ENCODE measurements around the gene SLC35E1. TPM values are rescaled to one million over a fixed set of nuclear protein-coding genes. Genes with fewer than 3 reads are reported as not detected.

The SLC35E1 gene
- total RNA-seq, 1 experiment from 2014 or later = 35.8 TPM

- Histone ChIP-seq H3K9me3 (ENCODE audit: control insufficient read depth, low read depth, low read length) (no peaks in the 10 kb centered on the region), H3K23ac (ENCODE audit: insufficient read length, low read depth, low read length) (no peak overlapping the region), H2BK5ac (ENCODE audit: insufficient read length, low read length) (no peak overlapping the region), H3K18ac (ENCODE audit: insufficient read length, low read depth, low read length) (no peak overlapping the region), H3K4ac (ENCODE audit: low read depth, low read length) (no peak overlapping the region), H2AFZ (ENCODE audit: low read length) (no peak overlapping the region), H4K8ac (replicated peaks; ENCODE audit: insufficient read length, low read depth, low read length) (no peak overlapping the region), H2AK5ac (ENCODE audit: insufficient read length, low read length) (no peak overlapping the region), H3K27me3 (ENCODE audit: insufficient read depth, low read length) (no peaks in the 10 kb centered on the region), H2BK20ac (ENCODE audit: low read depth, low read length, poor library complexity, severe bottlenecking) (no peak overlapping the region), H3T11ph (ENCODE audit: low read length) (no peak overlapping the region), H3K79me1 (ENCODE audit: insufficient read depth, low read depth, low read length, poor library complexity, severe bottlenecking) (no peaks in the 10 kb centered on the region), H3K4me2 (ENCODE audit: insufficient read depth, insufficient read length, low read length) (no peak overlapping the region), H3K56ac (ENCODE audit: insufficient read length, low read depth, low read length) (no peak overlapping the region), H2BK15ac (ENCODE audit: low read depth, low read length) (no peak overlapping the region), H3K27ac (ENCODE audit: insufficient read length, low read depth, low read length) (no peak overlapping the region), H3K4me1 (ENCODE audit: insufficient read depth, low read length) (no peaks in the 10 kb centered on the region), H3K9ac (ENCODE audit: extremely low read depth, insufficient read length, low read length) (no peak overlapping the region), H2BK120ac (ENCODE audit: low read depth, low read length, poor library complexity, severe bottlenecking) (no peak overlapping the region), H3K23me2 (ENCODE audit: insufficient read length, low read depth, low read length, poor library complexity, severe bottlenecking) (no peaks in the 10 kb centered on the region), H4K5ac (ENCODE audit: insufficient read length, low read depth, low read length) (no peak overlapping the region), H3K14ac (ENCODE audit: insufficient read depth, low read length) (no peak overlapping the region), H3K79me2 (ENCODE audit: insufficient read depth, low read length) (no peaks in the 10 kb centered on the region), H2BK12ac (ENCODE audit: insufficient read length, low read depth, low read length) (no peak overlapping the region), H4K91ac (ENCODE audit: insufficient read length, low read depth, low read length) (no peak overlapping the region), H4K20me1 (ENCODE audit: control insufficient read depth, insufficient read depth, insufficient read length) (peaks cover 3% of the 10 kb centered on the region)
- WGBS (ENCODE audit: extremely low coverage, insufficient read length, low lambda C conversion rate) = no CpG with 5 or more reads among the region's 14 CpGs
- Mint-ChIP-seq H3K4me1 (no peaks in the 10 kb centered on the region), H3K9me3 (no peaks in the 10 kb centered on the region), H3K27me3 (ENCODE audit: low read depth) (no peaks in the 10 kb centered on the region), H3K36me3 (ENCODE audit: insufficient read depth in 1 of 3, low read depth in 3 of 3) (peaks cover 32 to 63% (median 55%) of the 10 kb centered on the region in 3 experiments; a peak in 6 of 7 replicates), H3K4me3 (no peak overlapping the region), H3K27ac (peak overlapping the region in 1 of 3 experiments; percentile 36; a peak in 2 of 7 replicates)
- TF ChIP-seq, protein P1, sequence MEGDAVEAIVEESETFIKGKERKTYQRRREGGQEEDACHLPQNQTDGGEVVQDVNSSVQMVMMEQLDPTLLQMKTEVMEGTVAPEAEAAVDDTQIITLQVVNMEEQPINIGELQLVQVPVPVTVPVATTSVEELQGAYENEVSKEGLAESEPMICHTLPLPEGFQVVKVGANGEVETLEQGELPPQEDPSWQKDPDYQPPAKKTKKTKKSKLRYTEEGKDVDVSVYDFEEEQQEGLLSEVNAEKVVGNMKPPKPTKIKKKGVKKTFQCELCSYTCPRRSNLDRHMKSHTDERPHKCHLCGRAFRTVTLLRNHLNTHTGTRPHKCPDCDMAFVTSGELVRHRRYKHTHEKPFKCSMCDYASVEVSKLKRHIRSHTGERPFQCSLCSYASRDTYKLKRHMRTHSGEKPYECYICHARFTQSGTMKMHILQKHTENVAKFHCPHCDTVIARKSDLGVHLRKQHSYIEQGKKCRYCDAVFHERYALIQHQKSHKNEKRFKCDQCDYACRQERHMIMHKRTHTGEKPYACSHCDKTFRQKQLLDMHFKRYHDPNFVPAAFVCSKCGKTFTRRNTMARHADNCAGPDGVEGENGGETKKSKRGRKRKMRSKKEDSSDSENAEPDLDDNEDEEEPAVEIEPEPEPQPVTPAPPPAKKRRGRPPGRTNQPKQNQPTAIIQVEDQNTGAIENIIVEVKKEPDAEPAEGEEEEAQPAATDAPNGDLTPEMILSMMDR (conservative IDR thresholded peaks at IDR 0.05) = no peak
- no peak for DNase-seq
These were observed 55.1 kb downstream of the SLC35E1 start for GRCh38 chr19:16516923-16517610.
